HEK293T (cell line): ENCODE data around the gene SPATA4.

ENCODE experiments used
- ELF4 ChIP-seq: fragments of 450-650 bp; IDR thresholded peaks from 2 replicates; pipeline ENCODE4 v1.6.1; 2017; ENCODE audit warnings: antibody characterized with exemption
- FOXK2 ChIP-seq: fragments of 450-650 bp; IDR thresholded peaks from 2 replicates; pipeline ENCODE4 v1.6.1; 2016; ENCODE audit warnings: mild to moderate bottlenecking
- FOXM1 ChIP-seq: fragments of 450-650 bp; IDR thresholded peaks from 2 replicates; pipeline ENCODE4 v1.6.1; 2017; ENCODE audit warnings: mild to moderate bottlenecking, borderline replicate concordance
- HDGF ChIP-seq: fragments of 450-650 bp; IDR thresholded peaks from 2 replicates; pipeline ENCODE4 v1.6.1; 2017; ENCODE audit warnings: antibody characterized with exemption, borderline replicate concordance
- L3MBTL2 ChIP-seq: fragments of 450-650 bp; conservative IDR thresholded peaks from 2 replicates; pipeline ENCODE4 v1.6.1; 2016; ENCODE audit warnings: mild to moderate bottlenecking
- NFRKB ChIP-seq: fragments of 450-650 bp; IDR thresholded peaks from 2 replicates; pipeline ENCODE4 v1.6.1; 2016; ENCODE audit warnings: mild to moderate bottlenecking, moderate library complexity
- PKNOX1 ChIP-seq: fragments of 450-650 bp; IDR thresholded peaks from 2 replicates; pipeline ENCODE4 v1.6.1; 2016
- SP1 ChIP-seq: fragments of 450-650 bp; IDR thresholded peaks from 2 replicates; pipeline ENCODE4 v1.6.1; 2017
- SUZ12 ChIP-seq: fragments of 450-650 bp; IDR thresholded peaks from 2 replicates; pipeline ENCODE4 v1.6.1; 2016; ENCODE audit warnings: mild to moderate bottlenecking
- ZNF384 ChIP-seq: fragments of 450-650 bp; IDR thresholded peaks from 2 replicates; pipeline ENCODE4 v1.6.1; 2016

- TF ChIP-seq SP1 = no peak
- no peak for TF ChIP-seq FOXK2
- TF ChIP-seq ELF4 = no peak
- no peak for TF ChIP-seq PKNOX1
- no peak for TF ChIP-seq FOXM1
- TF ChIP-seq ZNF384 = no peak
- no peak for TF ChIP-seq HDGF
- TF ChIP-seq SUZ12 = no peak
- no peak for TF ChIP-seq NFRKB
- TF ChIP-seq L3MBTL2 = no peak
Measured at GRCh38 chr4:176207839-176208238, 12.5 kb upstream of the SPATA4 start.
